GM21529 (cell line): Measurements from ENCODE around the gene PLA2G15.
A peak's percentile ranks its signal among the peaks of the same experiment; 100 is the strongest.

Source experiments
- ATAC-seq: cut with Tn5 transposase; IDR thresholded peaks from one replicate; pipeline ENCODE4 v1.9.1; 2021; ENCODE audit not compliant: unreplicated experiment

Gene PLA2G15, protein sequence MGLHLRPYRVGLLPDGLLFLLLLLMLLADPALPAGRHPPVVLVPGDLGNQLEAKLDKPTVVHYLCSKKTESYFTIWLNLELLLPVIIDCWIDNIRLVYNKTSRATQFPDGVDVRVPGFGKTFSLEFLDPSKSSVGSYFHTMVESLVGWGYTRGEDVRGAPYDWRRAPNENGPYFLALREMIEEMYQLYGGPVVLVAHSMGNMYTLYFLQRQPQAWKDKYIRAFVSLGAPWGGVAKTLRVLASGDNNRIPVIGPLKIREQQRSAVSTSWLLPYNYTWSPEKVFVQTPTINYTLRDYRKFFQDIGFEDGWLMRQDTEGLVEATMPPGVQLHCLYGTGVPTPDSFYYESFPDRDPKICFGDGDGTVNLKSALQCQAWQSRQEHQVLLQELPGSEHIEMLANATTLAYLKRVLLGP

GRCh38 chr16:68244903-68245853, at the start of gene PLA2G15:
Gene PLA2G15, plus strand, starts transcription at chr16:68245373. Its CDS starts 54 bp downstream, at chr16:68245427.
- ATAC-seq, result peak; percentile 84

DNA sequence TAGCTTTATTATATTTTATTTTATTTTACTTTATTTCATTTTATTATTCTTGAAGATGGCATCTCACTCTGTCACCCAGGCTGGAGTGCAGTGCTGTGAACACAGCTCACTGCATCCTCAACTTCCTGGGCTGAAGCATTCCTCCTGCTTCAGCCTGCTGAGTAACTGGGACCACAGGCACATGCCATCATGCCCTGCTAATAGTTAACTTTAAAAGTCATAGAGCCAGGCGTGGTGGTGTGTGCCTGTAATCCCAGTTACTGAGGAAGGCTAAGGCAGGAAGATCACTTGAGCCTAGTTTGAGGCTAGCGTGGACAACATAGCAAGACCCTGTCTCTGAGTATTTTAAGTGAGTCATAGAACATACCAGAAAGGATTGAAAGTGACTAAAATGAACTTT, 47.9 kb upstream of the PLA2G15 start:
- ATAC-seq, result no peak

GRCh38 chr16:68200088-68200783, 44.9 kb upstream of the PLA2G15 start:
- no peak for ATAC-seq

- no peak for ATAC-seq
These were observed 43.1 kb upstream of the PLA2G15 start for GRCh38 chr16:68202091-68202519.

DNA sequence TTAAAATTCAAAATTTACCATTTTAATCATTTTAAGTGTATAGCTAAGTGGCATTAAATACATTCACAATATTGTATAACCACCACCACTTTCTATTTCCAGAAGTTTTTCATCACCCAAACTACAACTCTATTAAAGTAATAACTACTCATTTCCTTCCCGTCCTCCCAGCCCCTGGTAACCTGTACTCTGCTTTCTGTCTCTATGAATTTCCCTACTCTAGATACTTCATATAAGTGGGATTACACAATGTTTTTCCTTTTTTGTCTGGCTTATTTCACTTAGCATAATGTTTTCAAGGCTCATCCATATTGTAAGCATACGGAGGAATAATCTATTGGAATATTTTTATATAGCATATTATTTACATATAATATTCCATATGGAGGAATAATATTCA, 38.9 kb upstream of the PLA2G15 start:
- ATAC-seq, result no peak

- ATAC-seq, result no peak
These were observed 30.4 kb upstream of the PLA2G15 start for GRCh38 chr16:68214726-68215125.

DNA sequence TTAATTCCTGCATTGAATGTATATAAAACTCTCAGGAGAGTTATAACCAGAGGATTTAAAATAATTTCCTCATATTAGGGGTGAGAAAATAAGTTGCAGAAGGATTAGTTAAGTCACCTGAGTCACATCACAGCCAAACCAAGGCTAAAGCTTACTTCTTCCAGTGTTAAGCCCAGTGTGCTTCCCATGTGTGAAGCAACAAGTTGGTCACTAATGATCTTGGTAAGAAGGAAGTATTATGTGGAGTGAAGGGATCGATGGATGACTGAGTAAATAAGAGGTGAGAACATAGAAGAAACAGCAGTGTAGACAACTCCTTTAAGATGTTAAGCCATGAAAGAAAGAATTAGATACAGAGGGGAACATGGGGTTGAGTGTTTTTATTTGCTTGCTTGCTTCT, 29.9 kb upstream of the PLA2G15 start:
- ATAC-seq, result no peak

DNA sequence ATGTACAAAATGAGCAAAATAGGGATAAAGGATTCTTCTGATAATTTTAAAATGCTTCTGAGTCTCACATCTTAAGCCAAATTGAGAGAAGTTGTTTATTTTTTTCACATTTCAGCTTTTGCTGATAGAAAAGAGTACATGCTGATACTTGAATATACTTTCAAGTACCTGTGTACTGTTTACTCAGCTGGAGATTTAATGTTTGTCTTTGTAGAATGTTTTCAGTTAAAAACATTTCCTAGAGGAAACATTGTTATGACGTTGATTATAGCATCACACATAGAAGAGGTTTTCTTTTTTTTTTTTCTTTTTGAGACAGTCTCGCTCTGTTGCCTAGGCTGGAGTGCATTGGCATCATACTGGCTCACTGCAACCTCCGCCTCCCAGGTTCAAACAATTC, 28.9 kb upstream of the PLA2G15 start:
- no peak for ATAC-seq

GRCh38 chr16:68217506-68217905, 27.7 kb upstream of the PLA2G15 start:
- no peak for ATAC-seq

- no peak for ATAC-seq
These were observed 25.3 kb upstream of the PLA2G15 start for GRCh38 chr16:68219725-68220351.

GRCh38 chr16:68223072-68223471, 22.1 kb upstream of the PLA2G15 start:
- no peak for ATAC-seq

- no peak for ATAC-seq
These were observed 19.1 kb upstream of the PLA2G15 start for GRCh38 chr16:68226116-68226515.

DNA sequence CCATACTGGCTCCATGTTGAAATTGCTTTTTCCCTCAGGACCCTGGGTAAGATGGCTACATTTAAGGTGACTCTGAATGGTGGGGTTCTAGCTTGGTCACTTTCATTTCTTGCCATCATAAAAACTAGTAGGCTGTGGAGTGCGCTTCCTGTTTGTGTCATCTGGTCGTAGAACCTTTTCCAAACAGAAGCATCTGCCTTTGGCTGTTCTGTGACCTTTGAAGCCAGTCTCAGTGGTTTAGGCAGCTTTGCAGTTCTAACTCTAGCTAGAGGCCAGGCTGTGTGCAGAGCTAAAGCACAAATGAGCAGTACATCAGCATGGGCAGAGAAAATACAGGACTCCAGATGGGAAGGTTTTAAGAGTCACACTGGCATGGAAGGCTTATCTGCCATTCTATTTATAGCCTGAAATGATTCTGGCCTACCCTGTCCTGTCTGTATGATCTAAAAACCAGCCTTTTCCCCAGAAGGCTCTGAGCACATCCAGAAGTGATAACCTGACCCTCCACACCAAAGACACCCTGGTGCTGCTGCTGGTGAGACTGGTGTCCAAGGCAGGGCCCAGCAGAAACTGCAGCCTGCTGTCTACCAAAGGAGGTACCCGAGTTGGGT, 17.9 kb upstream of the PLA2G15 start:
- ATAC-seq, result no peak

- no peak for ATAC-seq
These were observed 17.2 kb upstream of the PLA2G15 start for GRCh38 chr16:68227850-68228553.

DNA sequence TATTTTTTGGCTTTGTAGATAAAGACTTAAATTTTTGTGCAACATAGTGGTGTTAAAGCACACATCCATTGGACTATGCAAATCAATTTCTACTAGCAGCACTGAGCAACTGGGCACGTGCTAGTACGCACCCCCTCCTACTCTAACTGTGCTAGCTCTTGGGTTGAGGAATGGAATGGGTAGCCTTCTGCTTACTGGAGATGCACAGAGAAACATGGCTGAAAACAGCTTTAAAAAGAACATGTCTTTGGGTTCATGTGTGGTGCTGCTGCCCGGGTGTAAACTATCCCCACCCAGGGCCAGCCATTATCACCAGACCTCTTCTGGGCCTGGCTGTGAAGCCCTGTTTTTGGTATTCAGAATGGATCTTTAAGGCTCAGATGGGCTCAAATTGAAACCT, 16.5 kb upstream of the PLA2G15 start:
- ATAC-seq, result no peak

DNA sequence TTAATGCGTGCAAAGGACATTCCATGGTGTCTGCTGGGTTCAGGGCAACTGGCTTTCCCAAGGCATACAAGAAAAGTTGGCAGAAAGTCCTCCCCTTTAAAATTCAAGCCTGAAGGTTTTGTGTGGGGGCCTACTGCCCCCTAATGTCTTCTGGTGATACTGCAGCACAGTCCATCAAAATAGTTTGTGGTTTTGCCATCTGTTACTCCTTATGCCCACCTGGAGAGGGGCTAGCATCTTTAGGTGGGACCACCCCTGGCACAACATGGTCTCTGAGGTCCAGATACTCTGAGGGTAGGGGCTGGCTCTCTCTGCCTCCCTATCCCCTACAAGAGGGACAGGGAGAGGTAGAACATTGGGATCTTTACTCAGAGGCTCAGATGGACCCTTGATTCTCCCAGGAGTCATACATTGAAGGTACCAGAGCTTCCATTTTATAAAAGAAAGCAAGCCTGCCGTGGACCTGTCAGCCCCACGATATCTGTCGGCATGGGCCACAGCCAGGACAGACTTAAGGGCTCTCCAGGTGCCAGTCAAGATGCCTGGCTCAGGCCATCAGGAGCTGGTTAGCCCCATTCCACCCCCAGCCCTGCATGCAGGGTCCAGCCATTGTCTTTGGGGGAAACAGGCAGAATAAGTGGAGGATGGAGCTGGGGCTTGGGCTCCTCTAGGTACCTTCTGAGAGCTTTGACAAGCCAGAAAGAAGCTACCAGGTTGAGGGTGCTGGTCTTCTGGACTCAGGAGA, 15.6 kb upstream of the PLA2G15 start:
- no peak for ATAC-seq

DNA sequence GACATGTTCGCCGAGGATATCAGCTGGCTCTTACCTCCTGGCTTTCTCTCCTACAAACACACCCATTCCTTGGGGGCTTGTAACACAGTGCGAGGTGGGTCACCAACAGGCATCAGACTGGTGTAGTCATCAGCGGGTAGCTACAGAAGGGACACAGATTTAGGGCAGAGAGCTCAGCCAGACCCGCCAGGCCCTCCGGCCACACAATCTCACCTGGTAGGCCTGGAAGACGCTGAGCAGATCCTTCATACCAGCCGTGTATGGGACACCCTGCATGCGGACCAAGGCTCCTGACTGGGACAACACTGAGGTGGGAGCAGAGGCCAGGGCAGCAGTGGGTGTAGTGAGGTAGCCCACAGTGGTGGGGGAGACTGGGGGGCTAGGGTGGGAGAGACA, 15.0 kb upstream of the PLA2G15 start:
- ATAC-seq, result no peak

DNA sequence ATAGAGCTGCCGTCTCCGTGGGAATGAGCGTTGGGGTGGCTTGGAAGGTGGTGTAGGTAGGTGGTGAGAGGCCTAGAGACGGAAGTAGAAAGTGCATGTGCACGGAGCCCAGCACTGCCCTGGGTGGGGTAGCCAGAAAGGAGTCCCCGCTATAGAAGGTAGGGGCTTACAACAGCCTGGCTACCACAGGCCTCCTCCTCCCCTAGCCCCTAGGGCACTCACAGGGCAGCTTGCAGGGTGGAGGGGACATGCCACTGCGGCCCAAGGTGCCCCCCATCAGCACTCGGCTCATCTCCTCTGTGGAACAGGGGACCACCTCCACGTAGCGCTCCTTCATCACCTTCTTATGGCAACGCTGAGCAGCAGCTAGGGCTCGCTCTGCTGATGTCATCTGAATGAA, 14.2 kb upstream of the PLA2G15 start:
- no peak for ATAC-seq
